GM12892 (cell line): ENCODE measurements around the gene URB2.

ENCODE experiments used
- DNase-seq: peaks from one replicate; pipeline ENCODE4 v3.0.0; 2011; ENCODE audit not compliant: insufficient read length
- FAIRE-seq: peaks from 2 replicates; lab custom pipeline; 2011; peaks lifted over from hg19 to GRCh38; lab: Jason Lieb, UNC
- POLR2A ChIP-seq: IDR thresholded peaks from 2 replicates; pipeline ENCODE4 v1.6.1; 2011; ENCODE audit warnings: low read depth, low read length, control low read depth
- POLR2AphosphoS5 ChIP-seq: IDR thresholded peaks from 2 replicates; pipeline ENCODE4 v1.6.1; 2011; ENCODE audit warnings: low read depth, low read length, control low read depth
- TAF1 ChIP-seq: IDR thresholded peaks from 2 replicates; pipeline ENCODE4 v1.6.1; 2011; ENCODE audit warnings: low read depth, mild to moderate bottlenecking, control low read depth, low read length, borderline replicate concordance

URB2 gene

DNA sequence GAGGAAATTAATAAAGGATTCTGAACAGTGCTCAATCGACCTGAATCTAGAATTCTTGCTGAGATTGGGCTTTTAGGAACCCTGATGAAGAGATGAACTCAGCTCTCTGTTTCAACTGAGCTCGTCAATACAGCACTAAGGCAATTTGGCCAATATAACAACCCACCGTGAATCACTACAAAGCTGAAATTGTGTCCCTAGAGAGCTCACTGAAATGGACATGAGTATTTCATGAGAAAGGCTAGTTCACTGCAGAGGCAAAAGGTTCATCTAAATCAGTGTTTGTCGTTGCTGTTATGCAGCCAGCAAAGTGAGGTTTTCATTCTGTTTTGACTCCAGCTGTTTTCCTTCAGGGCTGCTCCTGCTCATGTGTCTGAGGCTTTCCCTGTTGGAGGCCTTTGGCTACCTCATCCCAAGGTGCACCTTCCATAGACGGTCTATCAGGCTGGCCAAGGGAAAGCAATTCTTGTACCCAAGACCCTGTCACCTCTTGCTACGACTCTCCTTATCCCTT is 83.5 kb downstream of the URB2 start:
- DNase-seq = no peak
- FAIRE-seq = no peak
- TF ChIP-seq POLR2A (no peak), POLR2AphosphoS5 (no peak), TAF1 (no peak)
